GM13977 (cell line): ENCODE results near the gene ANO2.
"Not testable (repeated sequence)": the region's sequence is repeated elsewhere in the genome, so short reads cannot be mapped to it uniquely, and the experiment has no call there.

Experiments
- DNase-seq: peaks from one replicate; pipeline ENCODE4 v3.0.0; 2012; ENCODE audit warnings: low spot score
- CTCF ChIP-seq: IDR thresholded peaks from 2 replicates; pipeline ENCODE4 v1.5.1; 2012; ENCODE audit warnings: mild to moderate bottlenecking, control low read depth; ENCODE audit not compliant: insufficient read depth; ENCODE audit errors: extremely low read depth, missing control alignments
- in situ Hi-C: fragments of 300-500 bp; cut with MboI; formaldehyde crosslinking; loops from one replicate; pipeline ENCODE4 v1.12.0; 2022; ENCODE audit warnings: low sequenced_read_pairs, low pct_unique_long_range_greater_than_20kb, mixed read lengths, inconsistent platforms; ENCODE audit not compliant: unreplicated experiment

The ANO2 gene

GRCh38 chr12:5827591-5827990, 117.5 kb downstream of the ANO2 start:
- DNase-seq, result no peak
- in situ Hi-C loops, result no loop called here
- TF ChIP-seq CTCF, result no peak

GRCh38 chr12:5825761-5826160, 119.3 kb downstream of the ANO2 start:
- DNase-seq, in situ Hi-C loops: not testable (repeated sequence)

- in situ Hi-C loops, DNase-seq: not testable (repeated sequence)
These were observed 126.2 kb downstream of the ANO2 start for GRCh38 chr12:5818877-5819276.

- no peak for DNase-seq
- TF ChIP-seq CTCF, result no peak
- in situ Hi-C loops, result no loop called here
These were observed 127.8 kb downstream of the ANO2 start for GRCh38 chr12:5817246-5817645.

GRCh38 chr12:5809586-5809985, 135.5 kb downstream of the ANO2 start:
- in situ Hi-C loops, result no loop called here
- no peak for TF ChIP-seq CTCF
- no peak for DNase-seq

- no peak for DNase-seq
- in situ Hi-C loops, result no loop called here
- TF ChIP-seq CTCF, result no peak
These were observed 136.1 kb downstream of the ANO2 start for GRCh38 chr12:5808981-5809380.

- no peak for DNase-seq
These were observed 137.4 kb downstream of the ANO2 start for GRCh38 chr12:5807514-5808219.

More at GRCh38 chr12:5807514-5808219, 137.4 kb downstream of the ANO2 start:
- no peak for TF ChIP-seq CTCF
- in situ Hi-C loops, result no loop called here
